GM21423 (cell line): Measurements from ENCODE around the gene ACBD4.

Experiments
- ATAC-seq: cut with Tn5 transposase; IDR thresholded peaks from one replicate; pipeline ENCODE4 v1.9.1; 2021; ENCODE audit warnings: mild to moderate bottlenecking, moderate library complexity; ENCODE audit not compliant: unreplicated experiment

The ACBD4 gene

DNA sequence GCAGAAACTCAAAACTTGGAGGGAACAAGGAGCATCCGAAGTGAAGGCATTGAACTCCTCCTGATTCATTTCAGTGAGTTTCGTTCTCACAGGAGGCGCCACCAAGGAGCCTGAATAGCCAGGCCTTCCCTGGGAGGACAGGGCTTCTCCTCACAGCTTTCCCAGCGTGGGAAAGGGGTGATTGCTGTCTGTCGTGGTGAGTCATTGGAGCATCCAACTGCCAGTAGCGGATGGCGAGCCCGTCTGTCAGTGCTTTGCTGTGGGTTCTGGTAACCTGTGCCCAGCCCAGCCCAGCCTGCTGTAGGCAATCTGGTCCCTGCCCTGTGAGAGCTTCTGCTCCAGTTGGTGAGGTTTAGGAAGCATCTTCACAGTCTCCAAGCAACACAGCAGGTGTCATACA, 31.5 kb upstream of the ACBD4 start:
- no peak for ATAC-seq

DNA sequence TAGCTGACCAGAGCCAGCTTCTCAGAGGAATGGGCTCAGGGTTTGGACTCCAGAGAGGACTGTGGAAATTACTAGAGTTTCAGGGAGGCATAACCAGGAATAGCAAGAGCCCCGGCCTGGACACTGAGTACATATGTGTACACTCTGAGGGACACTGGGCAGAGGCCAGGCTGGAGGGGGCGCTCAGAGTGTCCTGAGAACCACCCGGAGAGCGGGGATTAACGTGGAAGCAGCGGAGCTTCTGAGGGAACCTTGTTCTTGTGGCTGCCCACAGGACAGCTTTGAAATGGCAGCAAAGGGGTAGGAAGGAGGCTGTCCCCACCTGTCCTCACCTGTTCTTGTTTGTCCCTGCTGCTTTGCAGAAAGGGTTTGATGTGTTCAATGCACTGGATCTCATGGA, 31.0 kb upstream of the ACBD4 start:
- ATAC-seq: no peak

DNA sequence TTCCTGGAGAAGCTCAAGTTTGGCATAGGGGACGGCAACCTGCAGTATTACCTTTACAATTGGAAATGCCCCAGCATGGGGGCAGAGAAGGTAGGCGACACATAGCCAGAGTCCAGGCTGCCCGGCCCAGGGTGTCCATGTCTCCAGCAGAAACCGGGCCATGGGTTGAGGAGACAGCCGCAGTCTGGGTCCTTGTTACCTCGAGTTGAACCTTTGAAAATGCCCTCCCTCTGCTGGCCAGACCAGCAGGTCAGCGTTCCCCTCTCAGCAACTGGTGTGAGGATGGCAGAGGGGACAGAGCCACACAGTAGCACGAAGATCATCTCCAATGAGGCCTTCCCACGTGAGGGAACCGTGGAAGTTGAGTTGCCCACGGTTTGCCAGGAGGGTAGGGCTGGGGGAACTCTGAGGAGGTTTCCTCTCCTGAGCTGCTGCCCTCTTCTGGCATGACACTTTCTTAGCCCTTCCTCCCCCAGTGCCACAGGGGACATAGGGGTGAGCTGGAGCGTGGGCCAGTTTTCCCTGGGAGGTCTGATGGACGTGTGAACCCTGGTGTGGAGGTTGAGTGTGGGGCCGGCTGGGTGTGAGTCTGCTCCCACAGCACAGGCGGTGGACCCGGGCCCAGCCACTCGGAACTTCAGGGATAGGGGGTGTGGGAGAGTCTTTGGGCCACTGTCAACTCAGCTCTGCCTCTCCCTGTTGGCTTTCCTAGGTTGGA, 30.4 kb upstream of the ACBD4 start:
- no peak for ATAC-seq

DNA sequence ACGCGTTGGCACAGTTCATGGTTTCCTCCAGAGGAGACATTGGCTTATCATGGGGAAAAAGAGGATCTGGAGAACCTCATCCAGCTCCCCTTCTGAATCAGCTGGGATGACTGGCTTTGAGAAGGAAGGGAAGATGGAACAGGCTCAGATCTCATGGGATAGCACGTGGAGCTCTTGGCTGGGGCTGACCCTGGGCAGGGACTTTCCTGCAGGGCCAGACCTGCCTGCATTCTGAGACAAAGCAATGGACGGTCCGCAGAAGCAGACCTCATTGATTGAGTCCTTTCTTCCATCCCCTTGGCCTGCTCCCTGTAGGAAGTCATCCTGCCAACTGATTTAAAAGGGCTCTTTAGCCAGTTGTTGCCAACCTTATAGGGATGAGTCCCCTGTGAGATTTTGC, 29.4 kb upstream of the ACBD4 start:
- ATAC-seq: no peak

DNA sequence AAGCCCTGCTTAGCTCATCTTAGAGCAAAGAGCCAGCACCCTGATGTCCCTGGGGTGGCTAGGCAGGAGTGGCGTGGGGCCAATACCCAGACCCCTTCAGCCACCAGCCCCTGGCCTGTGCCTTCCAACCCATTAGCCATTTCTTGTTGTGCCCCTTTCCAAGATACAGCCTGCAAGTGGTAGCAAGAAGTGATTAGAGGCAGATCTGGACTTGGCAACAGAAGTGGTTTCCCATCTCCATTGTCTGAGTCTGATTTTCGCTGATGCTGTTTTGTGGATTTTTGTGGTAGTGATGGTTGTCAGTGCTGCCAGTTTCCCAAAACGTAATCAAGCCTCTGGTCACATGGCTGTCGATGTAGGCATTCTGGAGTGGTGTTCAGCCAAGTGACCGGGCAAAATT, 28.9 kb upstream of the ACBD4 start:
- no peak for ATAC-seq

DNA sequence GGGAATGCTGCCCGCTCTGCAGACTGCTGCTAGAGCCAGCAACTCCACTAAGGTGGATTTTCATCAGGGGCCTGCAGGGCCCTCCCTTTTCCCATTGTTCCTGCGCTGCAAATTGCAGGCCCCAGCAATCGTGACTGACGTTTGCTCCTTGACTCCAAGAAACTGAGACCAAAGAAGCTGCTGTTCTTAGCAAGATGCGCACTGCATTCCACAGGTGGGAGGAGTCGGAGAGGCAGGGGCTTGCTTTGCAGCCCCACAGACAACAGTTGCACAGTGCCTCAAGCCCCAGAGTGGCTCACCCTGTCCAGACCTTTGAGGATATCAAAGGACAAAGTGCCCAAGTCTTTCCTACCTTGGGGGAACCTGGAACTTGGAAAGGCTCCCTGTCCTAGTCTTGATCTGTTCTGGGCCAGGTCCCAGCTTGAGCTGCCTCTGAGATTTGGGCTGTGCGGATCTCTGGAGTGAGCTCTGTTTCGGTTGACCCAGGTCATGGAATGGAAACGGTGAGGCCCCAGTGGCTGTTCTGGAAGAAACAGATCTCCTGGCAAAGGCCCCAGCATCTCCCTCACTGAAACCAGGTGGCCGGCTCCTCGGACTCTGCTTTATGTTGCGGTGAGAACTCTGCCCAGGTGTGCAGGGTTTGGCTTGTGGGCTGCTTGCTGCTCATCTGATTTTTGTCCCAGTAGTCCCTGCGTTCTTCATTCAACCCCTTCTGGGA, 28.0 kb upstream of the ACBD4 start:
- ATAC-seq: no peak

DNA sequence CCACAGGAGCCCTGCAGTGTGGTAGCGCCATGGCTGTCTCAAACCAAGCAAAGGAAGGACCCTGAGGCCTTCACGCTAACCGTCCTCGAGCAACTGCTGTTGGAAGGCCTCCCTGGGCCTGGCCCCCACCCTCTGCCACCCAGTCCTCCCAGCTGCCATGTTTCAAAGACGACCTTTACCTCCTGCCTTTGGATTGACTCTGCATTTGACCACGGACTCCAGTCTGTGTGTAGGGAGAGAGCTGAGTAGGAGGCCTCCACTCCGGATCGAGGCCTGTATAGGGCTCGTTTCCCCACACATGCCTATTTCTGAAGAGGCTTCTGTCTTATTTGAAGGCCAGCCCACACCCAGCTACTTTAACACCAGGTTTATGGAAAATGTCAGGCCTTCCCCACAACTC, 27.4 kb upstream of the ACBD4 start:
- ATAC-seq: no peak

DNA sequence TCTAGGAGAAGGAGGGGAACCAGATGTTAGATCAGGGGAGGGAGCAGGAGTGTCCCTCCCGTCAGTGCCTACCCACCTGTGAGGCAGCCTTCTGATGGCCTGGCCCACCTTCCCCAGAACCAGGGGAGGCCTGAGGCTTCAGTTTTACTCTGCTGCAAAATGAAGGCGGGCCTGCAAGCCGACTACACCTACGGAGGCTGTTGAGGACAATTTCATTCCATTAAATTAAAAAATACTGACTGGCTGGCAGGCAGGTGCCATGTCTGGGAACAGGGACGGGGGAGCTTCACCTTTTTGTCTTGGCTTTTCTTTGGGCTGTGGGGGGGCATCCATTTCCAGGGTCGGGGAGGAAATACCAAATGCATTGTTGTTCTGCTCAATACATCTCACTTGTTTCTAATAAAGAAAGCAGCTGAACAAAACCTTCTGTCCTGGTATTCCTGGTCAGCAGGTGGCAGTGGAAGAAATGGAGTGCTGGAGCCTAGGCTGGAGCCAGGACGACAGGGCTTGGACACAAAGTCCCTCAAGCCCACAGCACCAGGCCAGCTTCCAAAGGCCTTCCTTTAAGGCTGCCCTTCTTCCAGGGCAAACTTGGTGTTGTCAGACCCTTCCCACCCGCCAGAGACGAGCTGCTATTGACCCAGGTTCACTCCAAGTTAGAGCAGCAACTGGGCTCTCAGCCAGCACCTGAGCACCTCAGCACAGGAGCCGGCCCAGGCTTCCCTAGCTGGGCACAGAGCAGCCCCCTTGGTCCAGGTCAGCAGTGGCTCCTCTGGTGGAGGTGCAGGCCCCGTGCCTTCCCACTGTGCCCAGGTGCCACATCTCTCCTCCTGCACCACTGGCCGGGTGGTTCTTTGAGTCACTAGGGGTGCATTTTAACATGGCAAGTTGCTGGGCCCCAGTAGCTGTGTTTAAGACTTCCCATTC, 26.6 kb upstream of the ACBD4 start:
- ATAC-seq: no peak

DNA sequence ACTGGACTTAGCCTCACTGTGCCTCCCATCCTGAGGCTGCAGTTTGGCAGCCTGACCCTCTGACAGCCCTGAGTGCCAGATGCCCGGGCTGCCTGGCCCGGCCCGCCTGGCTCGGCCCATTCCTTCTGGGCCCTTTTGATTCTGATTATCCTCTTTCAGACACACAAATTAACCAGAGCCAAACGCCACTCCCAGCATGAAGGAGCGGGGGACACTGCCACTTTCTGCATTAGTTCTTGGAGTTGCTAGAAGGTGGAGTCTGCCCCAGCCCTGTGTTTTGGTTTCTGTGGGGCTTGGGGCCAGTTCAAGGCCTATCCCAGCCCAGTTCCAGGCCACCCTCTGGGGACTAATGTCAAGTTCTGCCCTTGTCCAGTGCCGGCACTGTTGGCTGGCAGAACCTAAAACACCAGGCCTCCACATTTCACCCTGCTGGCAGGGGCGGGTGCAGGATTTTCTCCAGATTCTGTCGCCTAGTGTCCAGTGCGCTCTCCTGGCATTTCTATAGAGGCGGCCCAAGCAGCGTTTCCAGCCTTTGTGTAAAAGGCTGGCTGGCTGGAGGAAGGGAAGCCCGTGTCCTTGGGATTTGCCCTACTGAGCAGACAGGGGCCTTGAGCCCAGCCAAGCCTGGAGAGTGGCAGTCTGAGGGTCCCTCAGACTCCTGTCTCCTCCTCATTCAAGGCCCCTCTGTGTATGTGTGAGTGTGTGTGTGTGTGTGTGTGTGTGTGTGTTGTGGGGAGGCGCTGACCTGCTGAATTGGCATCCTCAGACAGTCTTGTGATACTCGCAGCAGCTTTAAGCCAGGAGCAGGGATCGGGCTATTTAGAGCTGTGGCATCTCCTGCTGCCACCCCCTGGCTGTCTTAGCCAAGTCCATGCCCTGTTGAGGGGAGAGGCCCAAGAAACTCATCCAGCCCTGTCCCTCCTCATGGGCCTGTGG, 24.5 kb upstream of the ACBD4 start:
- ATAC-seq: no peak

DNA sequence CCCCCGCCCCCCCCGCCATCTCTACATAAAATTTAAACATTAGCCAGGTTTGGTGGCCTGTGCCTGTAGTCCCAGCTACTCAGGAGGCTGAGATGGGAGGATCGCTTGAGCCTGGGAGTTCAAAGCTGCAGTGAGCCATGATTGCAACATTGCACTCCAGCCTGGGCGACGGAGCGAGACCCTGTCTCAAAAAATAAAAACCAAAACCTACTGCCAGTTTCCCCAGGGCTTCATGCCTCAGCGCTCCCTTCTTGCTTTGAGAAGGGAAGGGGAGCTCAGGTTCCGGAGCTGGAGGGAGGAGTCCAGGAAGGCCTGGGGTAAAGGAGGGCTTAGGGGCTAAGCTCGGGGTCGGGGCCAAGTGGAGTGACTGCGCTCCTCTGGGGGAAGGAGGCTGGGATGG, 23.6 kb upstream of the ACBD4 start:
- ATAC-seq: no peak

DNA sequence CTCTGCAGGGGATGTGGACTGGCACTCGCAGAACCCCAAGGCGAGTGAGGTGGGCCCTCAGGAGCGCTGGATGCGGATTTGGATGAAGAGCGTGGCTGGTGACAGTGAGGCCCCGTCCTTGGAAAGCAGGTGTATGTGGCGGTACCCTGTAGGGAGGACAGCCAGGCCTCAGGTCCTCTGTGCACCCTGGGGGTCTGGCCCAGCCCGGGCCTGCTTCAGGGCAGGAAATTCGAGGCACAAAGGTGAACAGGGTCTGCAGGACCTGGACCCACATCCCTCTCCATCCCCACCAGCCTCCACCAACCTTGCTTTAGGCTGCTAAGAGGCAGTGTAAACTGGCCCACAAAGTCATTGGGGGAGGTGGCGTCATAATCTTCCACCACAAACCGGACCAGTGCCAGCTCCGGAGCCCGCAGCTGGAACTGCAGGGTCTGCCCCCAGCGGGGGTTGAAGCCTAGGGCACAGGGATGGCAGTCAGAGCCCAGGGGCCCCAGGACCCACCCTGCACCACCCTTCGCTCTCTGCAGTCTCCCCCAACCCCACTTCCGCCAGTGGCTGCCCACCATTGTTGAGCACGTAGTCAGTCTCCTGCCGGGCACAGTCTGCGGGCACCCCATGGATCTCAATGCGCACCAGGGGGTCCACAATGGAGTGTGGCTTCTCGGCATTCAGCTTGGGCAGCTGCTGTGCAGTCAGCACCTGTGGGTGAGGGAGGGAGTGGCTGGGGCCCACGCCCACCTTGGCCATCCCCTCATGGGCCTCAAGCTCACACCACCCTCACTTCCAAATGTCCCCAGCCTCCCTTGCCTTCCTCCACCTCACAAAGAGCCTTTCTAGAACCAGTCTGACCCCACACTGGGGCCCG, 22.7 kb upstream of the ACBD4 start:
- ATAC-seq: no peak

DNA sequence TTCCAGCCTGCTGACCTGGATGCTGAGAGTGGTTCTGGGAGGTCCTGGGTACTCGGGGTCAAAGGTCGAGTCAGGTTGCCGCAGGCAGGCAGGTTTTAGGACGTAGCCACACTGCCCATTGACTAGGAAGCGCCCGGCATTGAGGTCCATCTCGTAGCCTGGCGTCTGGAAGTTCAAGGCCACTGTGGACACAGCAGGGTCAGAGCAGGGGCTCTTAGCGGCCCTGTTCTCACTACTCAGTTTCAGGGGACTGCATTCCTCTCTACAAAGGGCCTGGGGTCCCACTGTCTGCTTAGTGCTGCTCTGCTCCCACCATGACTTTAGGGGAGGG, 22.1 kb upstream of the ACBD4 start:
- ATAC-seq: no peak

DNA sequence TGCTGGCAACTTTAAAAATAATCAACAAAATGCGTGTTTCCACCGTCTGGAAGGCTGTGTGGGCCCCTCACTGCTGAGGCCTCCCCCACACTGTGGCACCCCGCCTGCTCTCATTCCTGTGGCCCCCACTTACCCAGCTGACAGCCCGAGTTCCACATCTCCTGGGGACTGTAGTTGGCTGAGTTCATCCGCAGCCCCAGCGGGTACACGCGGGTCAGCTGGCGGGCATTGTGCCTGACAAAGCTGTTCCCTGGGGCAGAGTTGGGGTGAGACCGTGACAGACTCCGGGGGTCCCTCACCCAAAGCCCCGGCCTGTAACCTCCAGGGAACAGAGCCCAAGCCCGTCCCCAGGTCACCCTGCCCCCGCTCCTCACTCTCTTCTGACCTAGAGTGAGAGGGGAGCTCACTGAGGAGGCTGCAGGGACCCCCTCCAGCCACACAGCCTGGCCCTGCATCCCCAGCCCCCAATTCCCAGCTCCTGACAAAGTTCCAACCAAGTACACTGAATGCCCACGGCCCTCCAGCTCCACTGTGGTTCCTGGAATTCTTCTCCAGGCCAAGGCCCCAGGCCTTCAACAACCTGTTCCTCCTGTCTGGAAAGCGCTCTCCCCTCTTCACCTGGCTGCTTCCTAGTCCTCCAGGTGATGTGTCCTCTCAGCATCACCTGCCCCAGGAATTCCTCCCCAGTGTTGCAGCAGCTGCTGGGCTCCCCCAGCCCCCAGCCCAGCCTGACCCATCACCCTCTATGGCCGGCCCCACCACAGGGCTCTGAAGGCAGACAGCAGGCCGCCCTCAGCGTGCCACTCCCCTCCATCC, 21.2 kb upstream of the ACBD4 start:
- no peak for ATAC-seq

DNA sequence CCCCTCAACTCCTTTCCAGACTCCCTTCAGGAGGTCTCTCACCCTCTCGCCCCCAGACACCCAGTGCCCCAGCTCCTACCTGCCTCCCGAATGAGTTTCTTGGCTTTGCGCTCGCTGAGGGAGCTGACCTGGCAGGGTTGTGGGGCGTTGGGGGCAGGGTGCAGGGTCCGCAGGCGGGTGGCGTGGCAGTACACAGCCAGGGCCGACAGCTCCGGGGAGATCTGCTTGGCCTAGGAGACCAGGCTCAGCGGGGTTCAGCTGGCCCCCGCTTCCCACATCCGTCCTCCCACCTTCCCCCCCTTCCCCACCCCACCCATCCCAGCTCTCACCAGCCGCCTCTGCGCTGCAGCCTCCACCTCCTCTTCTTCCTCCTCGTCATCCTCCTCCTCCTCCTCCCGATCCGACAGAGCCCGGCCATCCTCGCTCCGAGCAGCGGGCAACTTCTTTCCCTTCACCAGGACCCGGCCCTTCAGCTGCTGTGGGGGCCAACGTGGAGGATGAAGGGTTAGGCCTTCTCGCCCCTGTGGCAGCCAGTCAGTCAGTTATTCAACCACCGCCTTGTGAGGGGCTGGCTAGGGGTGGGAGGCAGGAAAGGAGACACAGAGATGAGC, 20.4 kb upstream of the ACBD4 start:
- no peak for ATAC-seq

DNA sequence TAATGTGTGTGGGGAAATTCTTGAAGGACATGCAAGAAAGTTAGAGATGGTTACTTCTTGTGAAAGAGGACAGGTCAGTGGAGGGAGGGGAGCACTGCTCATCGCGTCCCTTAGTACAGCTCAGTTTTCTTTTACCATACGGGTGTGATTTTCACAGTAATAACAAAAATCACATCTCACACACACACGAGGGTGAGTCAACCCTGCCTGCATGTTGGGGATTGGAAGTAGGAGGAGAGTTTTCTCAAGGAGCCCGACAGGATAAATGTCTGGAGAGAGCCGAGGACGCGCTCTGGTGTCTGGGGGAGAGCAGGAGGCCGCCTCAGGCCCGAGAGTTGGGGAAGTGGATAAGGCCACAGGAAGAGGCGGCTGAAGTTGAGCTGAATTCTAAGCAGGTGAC, 19.6 kb upstream of the ACBD4 start:
- ATAC-seq: no peak

DNA sequence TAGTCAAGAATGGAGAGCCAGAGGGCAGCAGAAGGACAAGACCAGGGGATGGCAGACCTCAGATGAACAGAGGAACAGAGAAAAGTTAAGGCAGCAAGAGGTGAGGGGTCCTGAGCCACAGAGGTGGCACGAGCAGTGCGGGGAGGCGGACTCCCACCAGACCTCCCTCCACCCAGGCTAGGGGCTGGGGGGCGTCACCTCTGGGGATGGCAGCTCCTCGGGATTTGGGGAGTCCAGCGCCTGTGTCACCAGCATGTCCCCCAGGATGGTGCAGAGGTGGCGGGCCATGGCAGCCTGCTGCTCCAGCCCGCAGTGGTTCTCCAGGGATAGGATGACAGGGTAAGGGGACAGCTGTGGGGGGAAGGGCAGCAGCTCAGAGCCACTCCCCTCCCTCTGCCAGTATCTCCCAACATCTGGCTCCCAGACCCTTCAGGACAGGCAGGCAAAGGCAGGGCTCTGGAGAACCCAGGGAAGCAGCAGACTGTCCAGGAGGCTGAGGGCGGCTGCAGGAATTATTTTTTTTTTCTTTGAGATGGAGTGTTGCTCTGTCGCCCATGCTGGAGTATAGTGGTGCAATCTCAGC, 19.0 kb upstream of the ACBD4 start:
- no peak for ATAC-seq

DNA sequence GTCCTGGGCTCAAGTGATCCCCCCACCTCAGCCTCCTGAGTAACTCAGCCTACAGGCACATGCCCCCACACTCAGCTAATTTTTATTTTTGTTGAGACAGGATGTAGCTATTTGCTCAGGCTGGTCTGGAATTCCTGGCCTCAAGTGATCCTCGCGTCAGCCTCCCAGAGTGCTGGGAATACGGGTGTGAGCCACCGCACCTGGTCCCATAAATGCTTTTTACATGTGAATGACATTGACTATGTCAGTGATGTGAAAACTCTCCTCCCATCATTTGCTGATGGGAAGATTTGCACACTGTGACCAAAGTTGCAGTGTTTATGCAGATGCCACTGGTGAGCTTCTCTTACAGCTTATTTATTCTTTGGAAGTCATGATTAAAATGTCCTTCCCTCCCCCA, 18.2 kb upstream of the ACBD4 start:
- no peak for ATAC-seq
